Measurements from ENCODE around the gene SSH3. TPM values are rescaled to one million over a fixed set of nuclear protein-coding genes. Genes with fewer than 3 reads are reported as not detected.
"Not testable (repeated sequence)": the region's sequence is repeated elsewhere in the genome, so short reads cannot be mapped to it uniquely, and the experiment has no call there.

SSH3 gene
- total RNA-seq, 1 donor from 2014 or later, result 20.1 TPM

DNA sequence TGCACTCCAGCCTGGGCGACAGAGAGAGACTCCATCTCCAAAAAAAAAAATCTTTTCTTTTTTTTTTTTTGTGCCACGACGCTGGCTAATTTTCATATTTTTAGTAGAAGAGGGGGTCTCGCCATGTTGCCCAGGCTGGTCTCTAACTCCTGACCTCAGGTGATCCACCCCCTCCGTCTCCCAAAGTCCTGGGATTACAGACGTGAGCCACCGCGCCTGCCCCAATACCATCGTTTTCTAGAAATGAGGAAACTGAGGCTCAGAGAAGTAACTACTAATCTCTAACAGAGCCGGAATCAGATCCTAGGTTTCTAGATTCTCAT, 13.5 kb downstream of the SSH3 start:
- Histone ChIP-seq H2AFZ (ENCODE audit: low read depth, low read length) (peak overlapping the region; percentile 93), H3K4me1 (ENCODE audit: insufficient read depth, low read length) (peaks cover 5% of the 10 kb centered on the region), H3K36me3 (ENCODE audit: insufficient read depth, low read length) (no peaks in the 10 kb centered on the region), H3K27me3 (ENCODE audit: insufficient read depth, low read length) (no peaks in the 10 kb centered on the region), H3K4me3 (ENCODE audit: insufficient read depth, low read depth, low read length) (peak overlapping the region; percentile 86), H3K27ac (ENCODE audit: low read depth, low read length) (peak overlapping the region; percentile 76), H3K9ac (ENCODE audit: low read length) (peak overlapping the region; percentile 83), H3K79me2 (ENCODE audit: insufficient read depth, low read length) (no peaks in the 10 kb centered on the region), H4K20me1 (ENCODE audit: insufficient read depth, low read length) (no peaks in the 10 kb centered on the region), H3K4me2 (ENCODE audit: low read length) (peak overlapping the region; percentile 97), H3K9me3 (ENCODE audit: insufficient read depth, low read depth, low read length) (no peaks in the 10 kb centered on the region)
- Mint-ChIP-seq H3K36me3 (ENCODE audit: low read depth, unreplicated experiment) (peaks cover 5% of the 10 kb centered on the region), H3K27me3 (ENCODE audit: low read depth, unreplicated experiment) (peaks cover 5% of the 10 kb centered on the region), H3K4me1 (ENCODE audit: low read depth, unreplicated experiment) (no peaks in the 10 kb centered on the region), H3K27ac (ENCODE audit: unreplicated experiment) (peak overlapping the region; percentile 77), H3K9me3 (ENCODE audit: unreplicated experiment) (no peaks in the 10 kb centered on the region), H3K4me3 (ENCODE audit: unreplicated experiment) (peak overlapping the region; percentile 97)
- DNase-seq (ENCODE audit: low read depth) (no peak), FAIRE-seq (no peak)
- TF ChIP-seq EZH2 (IDR thresholded peaks at IDR 0.05; ENCODE audit: insufficient read depth, low read length), result no peak
- TF ChIP-seq, protein P1, sequence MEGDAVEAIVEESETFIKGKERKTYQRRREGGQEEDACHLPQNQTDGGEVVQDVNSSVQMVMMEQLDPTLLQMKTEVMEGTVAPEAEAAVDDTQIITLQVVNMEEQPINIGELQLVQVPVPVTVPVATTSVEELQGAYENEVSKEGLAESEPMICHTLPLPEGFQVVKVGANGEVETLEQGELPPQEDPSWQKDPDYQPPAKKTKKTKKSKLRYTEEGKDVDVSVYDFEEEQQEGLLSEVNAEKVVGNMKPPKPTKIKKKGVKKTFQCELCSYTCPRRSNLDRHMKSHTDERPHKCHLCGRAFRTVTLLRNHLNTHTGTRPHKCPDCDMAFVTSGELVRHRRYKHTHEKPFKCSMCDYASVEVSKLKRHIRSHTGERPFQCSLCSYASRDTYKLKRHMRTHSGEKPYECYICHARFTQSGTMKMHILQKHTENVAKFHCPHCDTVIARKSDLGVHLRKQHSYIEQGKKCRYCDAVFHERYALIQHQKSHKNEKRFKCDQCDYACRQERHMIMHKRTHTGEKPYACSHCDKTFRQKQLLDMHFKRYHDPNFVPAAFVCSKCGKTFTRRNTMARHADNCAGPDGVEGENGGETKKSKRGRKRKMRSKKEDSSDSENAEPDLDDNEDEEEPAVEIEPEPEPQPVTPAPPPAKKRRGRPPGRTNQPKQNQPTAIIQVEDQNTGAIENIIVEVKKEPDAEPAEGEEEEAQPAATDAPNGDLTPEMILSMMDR (IDR thresholded peaks at IDR 0.05; ENCODE audit: insufficient read depth, low read depth, low read length), result no peak

DNA sequence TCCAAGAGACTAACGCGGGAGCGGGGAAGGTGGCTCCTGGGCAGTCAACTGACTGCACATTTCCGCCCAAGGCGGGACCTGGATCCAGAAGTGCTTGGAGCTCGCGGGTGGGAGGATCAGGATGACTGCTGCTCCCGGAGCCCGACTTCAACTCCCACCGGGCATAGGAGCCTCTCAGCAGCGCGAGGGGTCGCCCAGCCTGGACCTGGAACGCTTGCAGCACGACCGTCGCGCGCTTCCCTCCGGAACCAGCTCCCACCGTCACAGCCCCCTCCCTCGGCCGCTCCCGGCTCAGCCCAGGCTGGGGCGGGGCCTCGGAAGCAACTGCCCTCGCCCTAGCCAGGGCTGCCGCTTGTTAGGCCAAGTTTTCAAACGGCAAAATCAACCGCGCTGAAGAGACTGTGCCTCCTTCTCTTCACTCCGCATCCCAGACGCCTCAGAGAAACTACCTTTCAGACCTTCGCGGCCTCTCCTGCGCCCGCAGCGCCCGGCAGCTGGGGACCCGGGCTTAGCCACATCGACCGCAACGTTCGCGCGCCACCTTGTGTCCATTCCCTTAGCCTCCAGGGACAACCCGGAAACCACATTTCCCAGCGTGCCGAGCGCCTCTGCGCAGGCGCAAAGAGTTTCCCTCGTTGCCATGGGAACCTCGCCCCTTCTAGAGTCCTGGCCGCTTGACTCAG, 14.0 kb downstream of the SSH3 start:
- peak; percentile 75 for DNase-seq (ENCODE audit: low read depth)
- peaks cover 5% of the 10 kb centered on the region for H3K27me3 Mint-ChIP-seq (ENCODE audit: low read depth, unreplicated experiment)
- no peaks in the 10 kb centered on the region for H3K4me1 Mint-ChIP-seq (ENCODE audit: low read depth, unreplicated experiment)
- peak overlapping the region; percentile 97 for H3K4me3 Mint-ChIP-seq (ENCODE audit: unreplicated experiment)
- H3K79me2 ChIP-seq (ENCODE audit: insufficient read depth, low read length), result no peaks in the 10 kb centered on the region
- peaks cover 5% of the 10 kb centered on the region for H3K36me3 Mint-ChIP-seq (ENCODE audit: low read depth, unreplicated experiment)
- H3K27me3 ChIP-seq (ENCODE audit: insufficient read depth, low read length), result no peaks in the 10 kb centered on the region
- peak overlapping the region; percentile 89 for H3K27ac Mint-ChIP-seq (ENCODE audit: unreplicated experiment)
- FAIRE-seq, result no peak
- peak overlapping the region; percentile 86 for H3K4me3 ChIP-seq (ENCODE audit: insufficient read depth, low read depth, low read length)
- peaks cover 5% of the 10 kb centered on the region for H3K4me1 ChIP-seq (ENCODE audit: insufficient read depth, low read length)
- no peaks in the 10 kb centered on the region for H3K36me3 ChIP-seq (ENCODE audit: insufficient read depth, low read length)
- H4K20me1 ChIP-seq (ENCODE audit: insufficient read depth, low read length), result no peaks in the 10 kb centered on the region
- H3K27ac ChIP-seq (ENCODE audit: low read depth, low read length), result peak overlapping the region; percentile 76
- H3K9me3 ChIP-seq (ENCODE audit: insufficient read depth, low read depth, low read length), result no peaks in the 10 kb centered on the region
- H3K4me2 ChIP-seq (ENCODE audit: low read length), result peak overlapping the region; percentile 97
- peak overlapping the region; percentile 93 for H2AFZ ChIP-seq (ENCODE audit: low read depth, low read length)
- no peaks in the 10 kb centered on the region for H3K9me3 Mint-ChIP-seq (ENCODE audit: unreplicated experiment)
- TF ChIP-seq, protein P1 (IDR thresholded peaks at IDR 0.05; ENCODE audit: insufficient read depth, low read depth, low read length), result peak; percentile 79
- no peak for TF ChIP-seq EZH2 (IDR thresholded peaks at IDR 0.05; ENCODE audit: insufficient read depth, low read length)
- peak overlapping the region; percentile 83 for H3K9ac ChIP-seq (ENCODE audit: low read length)

DNA sequence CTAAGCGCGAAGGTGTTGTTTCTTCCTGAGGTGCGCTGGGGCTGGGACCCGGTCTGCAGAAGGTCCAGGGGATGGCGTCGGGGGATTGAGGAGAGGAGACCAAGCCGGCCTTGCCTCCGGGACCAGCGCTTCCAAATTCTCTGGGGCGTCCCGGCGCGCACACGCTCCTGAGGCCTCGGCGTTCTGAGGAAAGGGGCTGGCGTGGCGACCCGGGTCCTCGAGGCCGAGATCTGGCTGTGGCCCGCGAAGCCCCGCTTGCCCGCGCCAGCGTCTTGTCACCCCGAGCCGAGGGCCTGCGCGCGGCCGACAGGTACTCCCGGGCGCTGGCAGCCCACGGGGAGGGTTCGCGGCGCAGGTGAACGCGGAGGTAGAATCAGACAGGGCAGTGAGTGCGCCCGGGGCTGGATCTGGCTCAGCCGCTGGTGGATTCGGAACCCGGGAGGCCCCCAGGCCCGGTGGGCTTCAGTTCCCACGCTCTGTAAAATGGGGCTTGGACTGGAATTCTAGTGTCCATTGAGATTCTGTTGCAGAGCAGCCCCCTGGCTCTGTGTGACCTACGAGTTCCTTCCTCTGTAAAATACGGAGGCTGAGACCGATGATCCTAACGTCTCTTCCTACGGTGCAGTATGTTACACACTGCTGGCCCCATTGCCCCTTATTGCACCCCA, 14.7 kb downstream of the SSH3 start:
- no peak overlapping the region for H3K27ac ChIP-seq (ENCODE audit: low read depth, low read length)
- Mint-ChIP-seq H3K9me3 (ENCODE audit: unreplicated experiment) (no peaks in the 10 kb centered on the region), H3K4me3 (ENCODE audit: unreplicated experiment) (peak overlapping the region; percentile 97), H3K27ac (ENCODE audit: unreplicated experiment) (peak overlapping the region; percentile 89), H3K27me3 (ENCODE audit: low read depth, unreplicated experiment) (peaks cover 5% of the 10 kb centered on the region), H3K4me1 (ENCODE audit: low read depth, unreplicated experiment) (no peaks in the 10 kb centered on the region), H3K36me3 (ENCODE audit: low read depth, unreplicated experiment) (peaks cover 5% of the 10 kb centered on the region)
- no peaks in the 10 kb centered on the region for H3K9me3 ChIP-seq (ENCODE audit: insufficient read depth, low read depth, low read length)
- peaks cover 5% of the 10 kb centered on the region for H3K4me1 ChIP-seq (ENCODE audit: insufficient read depth, low read length)
- no peaks in the 10 kb centered on the region for H3K79me2 ChIP-seq (ENCODE audit: insufficient read depth, low read length)
- H3K36me3 ChIP-seq (ENCODE audit: insufficient read depth, low read length), result no peaks in the 10 kb centered on the region
- FAIRE-seq (no peak), DNase-seq (ENCODE audit: low read depth) (no peak)
- H4K20me1 ChIP-seq (ENCODE audit: insufficient read depth, low read length), result no peaks in the 10 kb centered on the region
- H2AFZ ChIP-seq (ENCODE audit: low read depth, low read length), result peak overlapping the region; percentile 93
- H3K9ac ChIP-seq (ENCODE audit: low read length), result peak overlapping the region; percentile 83
- peak overlapping the region; percentile 86 for H3K4me3 ChIP-seq (ENCODE audit: insufficient read depth, low read depth, low read length)
- H3K27me3 ChIP-seq (ENCODE audit: insufficient read depth, low read length), result no peaks in the 10 kb centered on the region
- TF ChIP-seq EZH2 (IDR thresholded peaks at IDR 0.05; ENCODE audit: insufficient read depth, low read length), result no peak
- TF ChIP-seq, protein P1 (IDR thresholded peaks at IDR 0.05; ENCODE audit: insufficient read depth, low read depth, low read length), result no peak
- H3K4me2 ChIP-seq (ENCODE audit: low read length), result peak overlapping the region; percentile 97

DNA sequence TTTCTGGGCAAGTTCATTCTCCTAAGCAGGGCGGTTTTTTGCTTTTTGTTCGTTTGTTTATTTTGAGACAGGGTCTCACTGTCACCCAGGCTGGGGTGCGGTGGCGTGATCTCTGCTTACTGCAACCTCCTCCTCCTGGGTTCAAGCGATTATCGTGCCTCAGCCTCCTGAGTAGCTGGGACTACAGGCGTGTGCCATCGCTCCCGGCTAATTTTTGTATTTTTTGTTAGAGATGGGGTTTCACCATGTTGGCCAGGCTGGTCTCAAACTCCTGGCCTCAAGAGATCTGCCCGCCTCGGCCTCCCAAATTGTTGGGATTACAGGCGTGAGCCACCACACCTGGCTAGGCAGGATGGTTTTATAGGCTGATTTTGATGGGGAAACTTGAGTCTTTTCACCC, 15.5 kb downstream of the SSH3 start:
- H3K27me3 Mint-ChIP-seq (ENCODE audit: low read depth, unreplicated experiment); FAIRE-seq; H3K9ac ChIP-seq (ENCODE audit: low read length); H3K27ac Mint-ChIP-seq (ENCODE audit: unreplicated experiment); H3K9me3 ChIP-seq (ENCODE audit: insufficient read depth, low read depth, low read length); H3K36me3 ChIP-seq (ENCODE audit: insufficient read depth, low read length); H3K4me1 ChIP-seq (ENCODE audit: insufficient read depth, low read length); H4K20me1 ChIP-seq (ENCODE audit: insufficient read depth, low read length); H3K27ac ChIP-seq (ENCODE audit: low read depth, low read length); H3K79me2 ChIP-seq (ENCODE audit: insufficient read depth, low read length); H2AFZ ChIP-seq (ENCODE audit: low read depth, low read length); H3K4me1 Mint-ChIP-seq (ENCODE audit: low read depth, unreplicated experiment); H3K4me3 ChIP-seq (ENCODE audit: insufficient read depth, low read depth, low read length); DNase-seq (ENCODE audit: low read depth); H3K36me3 Mint-ChIP-seq (ENCODE audit: low read depth, unreplicated experiment); H3K9me3 Mint-ChIP-seq (ENCODE audit: unreplicated experiment); H3K4me2 ChIP-seq (ENCODE audit: low read length); H3K27me3 ChIP-seq (ENCODE audit: insufficient read depth, low read length): not testable (repeated sequence)
- H3K4me3 Mint-ChIP-seq (ENCODE audit: unreplicated experiment), result peak overlapping the region; percentile 97
